ENCODE data around the gene INCA1.

INCA1 gene

DNA sequence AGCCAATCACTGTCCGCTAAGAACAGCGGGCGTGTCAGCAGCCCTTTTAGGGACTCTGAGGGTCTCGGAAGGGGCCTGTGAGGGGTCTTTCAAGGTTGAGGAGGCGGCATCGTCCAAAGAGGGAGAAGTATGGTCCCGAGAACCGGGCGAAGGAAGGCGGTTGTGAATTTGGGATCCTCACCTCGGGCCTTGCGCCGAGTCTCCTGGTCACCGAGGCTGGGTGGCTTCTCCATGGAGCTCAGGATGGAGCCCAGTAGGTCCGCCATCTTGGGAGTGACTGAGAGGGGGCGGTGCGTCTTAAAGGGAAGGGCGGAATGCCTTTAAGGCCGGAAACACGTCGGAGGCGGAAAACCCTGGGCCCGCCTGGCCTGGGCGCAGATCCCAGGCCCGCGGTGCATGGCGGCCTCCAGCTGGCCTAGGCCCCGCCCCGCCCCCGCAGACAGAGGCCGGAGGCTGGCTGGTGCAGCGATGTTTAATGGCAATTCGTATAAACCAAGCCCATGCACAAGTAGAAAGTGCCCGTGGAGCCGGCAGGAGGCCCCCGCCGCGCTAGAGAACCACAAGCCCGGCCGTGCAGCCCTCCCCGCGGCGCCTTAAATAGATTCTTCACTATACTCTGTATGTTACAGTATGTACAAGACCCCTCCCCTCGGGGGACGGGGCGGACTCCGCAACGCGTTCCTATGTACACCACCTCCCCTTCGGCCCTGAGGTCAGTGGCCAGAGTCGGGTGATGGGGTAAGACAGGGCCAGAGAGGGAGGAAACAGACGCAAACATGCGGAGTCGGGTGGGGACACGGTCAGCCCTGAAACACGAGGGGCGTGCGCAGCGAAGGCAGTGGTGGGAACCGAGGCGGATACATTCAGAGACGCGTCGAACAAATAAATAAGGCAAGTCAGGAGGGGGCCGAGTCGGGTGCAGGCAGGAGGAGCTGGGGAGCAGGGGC lies 29.5 kb downstream of the INCA1 start, which contains the start of gene SPAG7:
TSS of gene SPAG7 (minus strand) at position 279 of the 947 bp plus-strand sequence. CDS start at position 266, 13 bp downstream.
- TF ChIP-seq EZH2phosphoT487 (conservative IDR thresholded peaks at IDR 0.05; ENCODE audit: low read length): no peak
- TF ChIP-seq, protein P1, sequence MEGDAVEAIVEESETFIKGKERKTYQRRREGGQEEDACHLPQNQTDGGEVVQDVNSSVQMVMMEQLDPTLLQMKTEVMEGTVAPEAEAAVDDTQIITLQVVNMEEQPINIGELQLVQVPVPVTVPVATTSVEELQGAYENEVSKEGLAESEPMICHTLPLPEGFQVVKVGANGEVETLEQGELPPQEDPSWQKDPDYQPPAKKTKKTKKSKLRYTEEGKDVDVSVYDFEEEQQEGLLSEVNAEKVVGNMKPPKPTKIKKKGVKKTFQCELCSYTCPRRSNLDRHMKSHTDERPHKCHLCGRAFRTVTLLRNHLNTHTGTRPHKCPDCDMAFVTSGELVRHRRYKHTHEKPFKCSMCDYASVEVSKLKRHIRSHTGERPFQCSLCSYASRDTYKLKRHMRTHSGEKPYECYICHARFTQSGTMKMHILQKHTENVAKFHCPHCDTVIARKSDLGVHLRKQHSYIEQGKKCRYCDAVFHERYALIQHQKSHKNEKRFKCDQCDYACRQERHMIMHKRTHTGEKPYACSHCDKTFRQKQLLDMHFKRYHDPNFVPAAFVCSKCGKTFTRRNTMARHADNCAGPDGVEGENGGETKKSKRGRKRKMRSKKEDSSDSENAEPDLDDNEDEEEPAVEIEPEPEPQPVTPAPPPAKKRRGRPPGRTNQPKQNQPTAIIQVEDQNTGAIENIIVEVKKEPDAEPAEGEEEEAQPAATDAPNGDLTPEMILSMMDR (IDR thresholded peaks at IDR 0.05; ENCODE audit: insufficient read depth, low read length, poor library complexity, severe bottlenecking): no peak
- Histone ChIP-seq H3K4me2 (ENCODE audit: low read depth, low read length, poor library complexity, severe bottlenecking) (peak within 1 kb of the TSS; percentile 92), H3K79me2 (ENCODE audit: insufficient read depth, low read length) (peaks cover 8% of the 10 kb centered on the region; the same call in 1 of the 2 replicates), H4K20me1 (ENCODE audit: low read depth, low read length) (no peaks in the 10 kb centered on the region), H3K27ac (ENCODE audit: low read depth, low read length) (peak within 1 kb of the TSS; percentile 73), H3K9me2 (replicated peaks; ENCODE audit: insufficient read depth, low read length) (no peaks in the 10 kb centered on the region), H3K9ac (ENCODE audit: low read length) (peak within 1 kb of the TSS; percentile 81), H3K9me3 (ENCODE audit: insufficient read depth, low read length) (no peaks in the 10 kb centered on the region), H3K4me3 (ENCODE audit: insufficient read depth, low read length, poor library complexity, severe bottlenecking) (peak within 1 kb of the TSS; percentile 70), H3K27me3 (ENCODE audit: low read length) (no peaks in the 10 kb centered on the region), H3K36me3 (ENCODE audit: low read length) (no peaks in the 10 kb centered on the region), H3F3A (ENCODE audit: insufficient read depth) (no peaks in the 10 kb centered on the region), H2AFZ (ENCODE audit: low read depth, low read length, severe bottlenecking) (peak within 1 kb of the TSS; percentile 68)

DNA sequence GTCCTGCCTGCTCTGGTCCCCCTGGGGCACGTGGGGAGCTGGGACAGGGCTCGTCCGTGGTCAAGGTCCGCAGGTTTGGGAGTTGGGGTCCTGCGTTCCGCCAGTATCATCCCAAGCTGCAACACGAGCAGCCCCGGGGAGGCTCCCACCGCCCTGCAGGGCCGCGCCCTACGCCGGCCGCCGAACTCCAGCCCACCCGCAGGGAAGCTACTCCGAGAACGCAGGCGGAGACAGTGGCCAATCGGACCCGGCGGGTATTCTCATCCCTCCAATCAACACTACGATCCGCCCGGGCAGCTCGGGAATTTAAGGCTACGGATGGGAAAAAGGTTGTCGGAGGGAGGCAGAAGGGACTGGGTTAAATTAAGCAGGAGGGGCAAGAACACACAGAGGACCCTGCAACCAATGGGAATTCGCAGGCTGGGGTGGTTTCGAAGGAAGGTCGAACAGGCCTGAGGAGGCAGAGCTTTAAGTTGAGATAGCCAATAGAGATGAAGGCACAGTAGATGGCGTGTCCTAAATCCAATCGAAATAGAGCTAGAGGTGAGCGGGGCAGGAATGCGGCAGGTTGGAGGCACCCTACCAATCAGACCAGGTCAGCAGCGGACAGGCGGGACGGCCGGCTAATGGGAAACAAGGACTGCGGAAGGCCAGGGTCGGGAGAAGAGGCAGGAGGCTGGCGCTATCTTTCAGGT lies 30.3 kb downstream of the INCA1 start:
- Histone ChIP-seq H3F3A (ENCODE audit: insufficient read depth) (no peaks in the 10 kb centered on the region), H3K9me3 (ENCODE audit: insufficient read depth, low read length) (no peaks in the 10 kb centered on the region), H3K36me3 (ENCODE audit: low read length) (no peaks in the 10 kb centered on the region), H3K27me3 (ENCODE audit: low read length) (no peaks in the 10 kb centered on the region), H3K4me2 (ENCODE audit: low read depth, low read length, poor library complexity, severe bottlenecking) (peak overlapping the region; percentile 92), H2AFZ (ENCODE audit: low read depth, low read length, severe bottlenecking) (peak overlapping the region; percentile 55), H3K27ac (ENCODE audit: low read depth, low read length) (peak overlapping the region; percentile 73), H3K4me3 (ENCODE audit: insufficient read depth, low read length, poor library complexity, severe bottlenecking) (peak overlapping the region; percentile 70), H3K79me2 (ENCODE audit: insufficient read depth, low read length) (peaks cover 8% of the 10 kb centered on the region; the same call in 1 of the 2 replicates), H3K9ac (ENCODE audit: low read length) (peak overlapping the region; percentile 81), H3K9me2 (replicated peaks; ENCODE audit: insufficient read depth, low read length) (no peaks in the 10 kb centered on the region), H4K20me1 (ENCODE audit: low read depth, low read length) (no peaks in the 10 kb centered on the region)
- TF ChIP-seq, protein P1 (IDR thresholded peaks at IDR 0.05; ENCODE audit: insufficient read depth, low read length, poor library complexity, severe bottlenecking): no peak
- no peak for TF ChIP-seq EZH2phosphoT487 (conservative IDR thresholded peaks at IDR 0.05; ENCODE audit: low read length)

DNA sequence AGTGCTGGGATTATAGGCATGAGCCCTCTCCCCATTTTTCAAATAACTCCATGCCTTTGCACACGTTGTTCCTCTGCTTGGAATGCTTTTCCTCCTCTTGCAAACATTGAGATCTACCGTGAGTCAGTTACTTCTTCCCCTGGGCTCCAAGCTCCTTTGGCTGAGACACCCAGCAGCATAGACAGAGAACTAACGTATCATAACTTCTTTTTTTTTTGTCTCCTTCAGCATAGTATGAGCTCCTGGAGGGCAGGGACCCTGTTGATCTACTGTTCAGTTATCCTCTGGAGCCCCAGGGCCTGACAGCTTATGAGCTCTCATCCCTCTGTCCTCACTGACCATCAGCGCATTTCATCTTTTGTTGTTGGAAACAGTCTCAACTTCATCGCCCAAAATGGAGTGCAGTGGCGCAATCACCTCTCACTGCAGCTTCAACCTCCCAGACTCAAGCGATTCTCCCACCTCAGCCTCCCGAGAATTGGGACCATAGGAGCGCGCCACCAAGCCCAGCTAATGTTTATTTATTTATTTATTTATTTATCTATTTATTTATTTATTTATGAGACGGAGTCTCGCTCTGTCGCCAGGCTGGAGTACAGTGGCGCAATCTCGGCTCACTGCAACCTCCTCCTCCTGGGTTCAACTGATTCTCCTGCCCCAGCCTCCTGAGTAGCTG lies 31.9 kb downstream of the INCA1 start:
- Histone ChIP-seq H3K9me2 (replicated peaks; ENCODE audit: insufficient read depth, low read length) (no peaks in the 10 kb centered on the region), H3K9me3 (ENCODE audit: insufficient read depth, low read length) (no peaks in the 10 kb centered on the region), H3K79me2 (ENCODE audit: insufficient read depth, low read length) (peaks cover 8% of the 10 kb centered on the region; the same call in 1 of the 2 replicates), H2AFZ (ENCODE audit: low read depth, low read length, severe bottlenecking) (no peak overlapping the region), H3K36me3 (ENCODE audit: low read length) (no peaks in the 10 kb centered on the region), H3K27me3 (ENCODE audit: low read length) (no peaks in the 10 kb centered on the region), H3K27ac (ENCODE audit: low read depth, low read length) (no peak overlapping the region), H3K4me3 (ENCODE audit: insufficient read depth, low read length, poor library complexity, severe bottlenecking) (no peak overlapping the region), H4K20me1 (ENCODE audit: low read depth, low read length) (no peaks in the 10 kb centered on the region), H3K9ac (ENCODE audit: low read length) (no peak overlapping the region), H3K4me2 (ENCODE audit: low read depth, low read length, poor library complexity, severe bottlenecking) (no peak overlapping the region), H3F3A (ENCODE audit: insufficient read depth) (no peaks in the 10 kb centered on the region)
- TF ChIP-seq, protein P1 (IDR thresholded peaks at IDR 0.05; ENCODE audit: insufficient read depth, low read length, poor library complexity, severe bottlenecking): no peak
- TF ChIP-seq EZH2phosphoT487 (conservative IDR thresholded peaks at IDR 0.05; ENCODE audit: low read length): no peak
